Fibroblast of lung (primary cell): ENCODE data around the gene HINT3. TPM values are rescaled to one million over a fixed set of nuclear protein-coding genes. Genes with fewer than 3 reads are reported as not detected.

Source experiments
- DNase-seq, 2 donors: peaks; one replicate each; pipeline versions ENCODE4 v3.0.0 to v3.0.0-alpha.2; 2010; ENCODE audit warnings: low read depth in 2 of 2
- H2AFZ ChIP-seq: 2 replicates; pipeline ENCODE4 v1.5.1; 2012; ENCODE audit warnings: low read length, control low read depth, inconsistent platforms
- H3K27ac ChIP-seq: 2 replicates; pipeline ENCODE4 v1.5.1; 2011; ENCODE audit warnings: low read length, control low read depth; ENCODE audit not compliant: insufficient read depth
- H3K27me3 ChIP-seq: 2 replicates; pipeline ENCODE4 v1.5.1; 2011; ENCODE audit warnings: mild to moderate bottlenecking, low read length; ENCODE audit not compliant: control insufficient read depth, insufficient read depth
- H3K36me3 ChIP-seq: 2 replicates; pipeline ENCODE4 v1.5.1; 2011; ENCODE audit warnings: low read length; ENCODE audit not compliant: control insufficient read depth, insufficient read depth
- H3K4me1 ChIP-seq: 2 replicates; pipeline ENCODE4 v1.5.1; 2011; ENCODE audit warnings: low read length; ENCODE audit not compliant: control insufficient read depth, insufficient read depth; ENCODE audit errors: extremely low read depth
- H3K4me2 ChIP-seq: 2 replicates; pipeline ENCODE4 v1.5.1; 2011; ENCODE audit warnings: low read length, control low read depth; ENCODE audit not compliant: insufficient read depth; ENCODE audit errors: extremely low read depth
- H3K4me3 ChIP-seq, 4 experiments: fragments of 200-600 bp in 1 of 4; sonication (generic) in 1 of 4; replicated peaks in 1 of 4; 2 replicates each; pipeline ENCODE4 v1.5.1; 2011 to 2016; ENCODE audit warnings: low read length in 4 of 4, low read depth in 3 of 4, mild to moderate bottlenecking in 3 of 4, control low read depth in 2 of 4, inconsistent platforms in 1 of 4, mixed read lengths in 1 of 4; ENCODE audit not compliant: insufficient read depth in 1 of 4; ENCODE audit errors: control extremely low read depth in 1 of 4
- H3K79me2 ChIP-seq: 2 replicates; pipeline ENCODE4 v1.5.1; 2012; ENCODE audit warnings: mild to moderate bottlenecking, low read length, inconsistent platforms; ENCODE audit not compliant: control insufficient read depth, insufficient read depth
- H3K9ac ChIP-seq: 2 replicates; pipeline ENCODE4 v1.5.1; 2011; ENCODE audit warnings: mild to moderate bottlenecking, low read length, control low read depth; ENCODE audit not compliant: insufficient read depth
- H3K9me3 ChIP-seq: 2 replicates; pipeline ENCODE4 v1.5.1; 2012; ENCODE audit warnings: low read depth, low read length; ENCODE audit not compliant: control insufficient read depth, insufficient read depth
- H4K20me1 ChIP-seq: 2 replicates; pipeline ENCODE4 v1.5.1; 2011; ENCODE audit warnings: low read length; ENCODE audit not compliant: control insufficient read depth, insufficient read depth; ENCODE audit errors: extremely low read depth
- EZH2 ChIP-seq: IDR thresholded peaks from 2 replicates; pipeline ENCODE4 v1.5.1; 2012; ENCODE audit warnings: low read length, control low read depth, mild to moderate bottlenecking; ENCODE audit errors: missing control alignments
- polyA plus RNA-seq, 2 donors: library from polyadenylated mRNA; depleted of rRNA in 1 of 2; stranded (reverse) in 1 of 2; unstranded in 1 of 2; fragments of >200 nt; gene quantifications; 2 replicates each; pipeline ENCODE4 v1.2.1, GENCODE V29; 2011 to 2012; ENCODE audit warnings: missing spikeins in 1 of 2
- total RNA-seq: library from RNA; depleted of rRNA; stranded (reverse); fragments of >200 nt; gene quantifications from 2 replicates; pipeline ENCODE4 v1.2.1, GENCODE V29; 2014
- TF ChIP-seq, protein P1 (sequence below), 2 donors: IDR thresholded peaks in 1 of 2; conservative IDR thresholded peaks in 1 of 2; 1 replicate in 1 of 2; 2 replicates in 1 of 2; pipeline ENCODE4 v1.5.1; 2011 to 2012; ENCODE audit warnings: low read length in 2 of 2, control low read depth in 1 of 2, inconsistent platforms in 1 of 2, low read depth in 1 of 2, mild to moderate bottlenecking in 1 of 2

The HINT3 gene
- total and polyA plus RNA-seq, 2 donors (not counting 1 experiment from before 2014, with no cell fraction given): 2.1 to 36.8 TPM

DNA sequence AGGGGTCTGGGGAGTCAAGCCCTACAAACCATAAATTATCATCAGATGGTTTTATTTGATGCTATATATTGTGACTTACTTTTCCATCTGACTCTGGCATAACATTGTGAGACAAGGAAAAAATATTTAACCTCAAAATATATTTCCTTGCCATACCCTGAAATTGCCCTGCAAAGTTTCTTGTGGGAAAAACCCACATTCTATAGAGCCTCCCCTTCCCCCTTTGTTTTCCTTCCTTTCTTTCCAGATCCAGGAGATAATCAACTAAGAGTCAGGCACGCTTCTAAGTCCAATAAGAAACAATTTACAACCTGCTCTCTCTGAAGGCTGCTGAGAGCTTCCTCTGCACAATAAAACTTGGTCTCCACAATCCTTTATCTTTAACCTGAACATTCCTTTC is 17.5 kb upstream of the HINT3 start:
- H3K4me3 ChIP-seq: no peak overlapping the region
- H3K27ac ChIP-seq: no peak overlapping the region
- H3K4me2 ChIP-seq: no peak overlapping the region
- no peaks in the 10 kb centered on the region for H3K36me3 ChIP-seq
- H2AFZ ChIP-seq: no peak overlapping the region
- no peaks in the 10 kb centered on the region for H4K20me1 ChIP-seq
- peaks cover under 1% of the 10 kb centered on the region for H3K4me1 ChIP-seq
- no peak overlapping the region for H3K9ac ChIP-seq
- no peak for DNase-seq
- no peak for TF ChIP-seq EZH2
- TF ChIP-seq, protein P1, sequence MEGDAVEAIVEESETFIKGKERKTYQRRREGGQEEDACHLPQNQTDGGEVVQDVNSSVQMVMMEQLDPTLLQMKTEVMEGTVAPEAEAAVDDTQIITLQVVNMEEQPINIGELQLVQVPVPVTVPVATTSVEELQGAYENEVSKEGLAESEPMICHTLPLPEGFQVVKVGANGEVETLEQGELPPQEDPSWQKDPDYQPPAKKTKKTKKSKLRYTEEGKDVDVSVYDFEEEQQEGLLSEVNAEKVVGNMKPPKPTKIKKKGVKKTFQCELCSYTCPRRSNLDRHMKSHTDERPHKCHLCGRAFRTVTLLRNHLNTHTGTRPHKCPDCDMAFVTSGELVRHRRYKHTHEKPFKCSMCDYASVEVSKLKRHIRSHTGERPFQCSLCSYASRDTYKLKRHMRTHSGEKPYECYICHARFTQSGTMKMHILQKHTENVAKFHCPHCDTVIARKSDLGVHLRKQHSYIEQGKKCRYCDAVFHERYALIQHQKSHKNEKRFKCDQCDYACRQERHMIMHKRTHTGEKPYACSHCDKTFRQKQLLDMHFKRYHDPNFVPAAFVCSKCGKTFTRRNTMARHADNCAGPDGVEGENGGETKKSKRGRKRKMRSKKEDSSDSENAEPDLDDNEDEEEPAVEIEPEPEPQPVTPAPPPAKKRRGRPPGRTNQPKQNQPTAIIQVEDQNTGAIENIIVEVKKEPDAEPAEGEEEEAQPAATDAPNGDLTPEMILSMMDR (conservative IDR thresholded peaks at IDR 0.05 in 1 of 2, IDR thresholded peaks at IDR 0.05 in 1 of 2; ENCODE audit: low read depth in 1 of 2, low read length in 2 of 2): no peak
- no peaks in the 10 kb centered on the region for H3K27me3 ChIP-seq
- H3K79me2 ChIP-seq: no peaks in the 10 kb centered on the region
- no peaks in the 10 kb centered on the region for H3K9me3 ChIP-seq

DNA sequence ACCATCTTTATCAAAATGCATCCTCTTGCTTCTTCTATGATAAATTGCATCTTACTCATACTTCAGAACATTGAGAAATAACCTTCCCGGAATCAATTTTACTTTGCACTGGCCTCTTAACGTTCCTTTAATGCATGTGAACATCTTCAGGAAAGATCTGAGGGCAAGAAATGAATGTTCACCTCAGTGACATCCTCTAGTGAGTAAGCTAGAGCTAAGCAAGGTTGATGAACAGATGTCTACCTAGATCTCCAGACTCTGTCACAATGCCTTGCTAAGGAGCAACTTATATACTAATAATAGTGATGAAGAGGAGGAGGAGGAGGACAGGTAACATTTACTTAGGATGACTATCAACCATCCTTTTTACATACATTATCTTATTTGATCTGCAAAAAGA is 16.8 kb upstream of the HINT3 start:
- Histone ChIP-seq H3K9ac (no peak overlapping the region), H3K9me3 (no peaks in the 10 kb centered on the region), H3K4me3 (no peak overlapping the region), H3K79me2 (no peaks in the 10 kb centered on the region), H3K4me2 (no peak overlapping the region), H4K20me1 (no peaks in the 10 kb centered on the region), H3K27me3 (no peaks in the 10 kb centered on the region), H3K4me1 (peaks cover 4% of the 10 kb centered on the region), H3K27ac (no peak overlapping the region), H3K36me3 (no peaks in the 10 kb centered on the region), H2AFZ (no peak overlapping the region)
- DNase-seq: no peak
- TF ChIP-seq, protein P1 (conservative IDR thresholded peaks at IDR 0.05 in 1 of 2, IDR thresholded peaks at IDR 0.05 in 1 of 2; ENCODE audit: low read depth in 1 of 2, low read length in 2 of 2): no peak
- no peak for TF ChIP-seq EZH2

DNA sequence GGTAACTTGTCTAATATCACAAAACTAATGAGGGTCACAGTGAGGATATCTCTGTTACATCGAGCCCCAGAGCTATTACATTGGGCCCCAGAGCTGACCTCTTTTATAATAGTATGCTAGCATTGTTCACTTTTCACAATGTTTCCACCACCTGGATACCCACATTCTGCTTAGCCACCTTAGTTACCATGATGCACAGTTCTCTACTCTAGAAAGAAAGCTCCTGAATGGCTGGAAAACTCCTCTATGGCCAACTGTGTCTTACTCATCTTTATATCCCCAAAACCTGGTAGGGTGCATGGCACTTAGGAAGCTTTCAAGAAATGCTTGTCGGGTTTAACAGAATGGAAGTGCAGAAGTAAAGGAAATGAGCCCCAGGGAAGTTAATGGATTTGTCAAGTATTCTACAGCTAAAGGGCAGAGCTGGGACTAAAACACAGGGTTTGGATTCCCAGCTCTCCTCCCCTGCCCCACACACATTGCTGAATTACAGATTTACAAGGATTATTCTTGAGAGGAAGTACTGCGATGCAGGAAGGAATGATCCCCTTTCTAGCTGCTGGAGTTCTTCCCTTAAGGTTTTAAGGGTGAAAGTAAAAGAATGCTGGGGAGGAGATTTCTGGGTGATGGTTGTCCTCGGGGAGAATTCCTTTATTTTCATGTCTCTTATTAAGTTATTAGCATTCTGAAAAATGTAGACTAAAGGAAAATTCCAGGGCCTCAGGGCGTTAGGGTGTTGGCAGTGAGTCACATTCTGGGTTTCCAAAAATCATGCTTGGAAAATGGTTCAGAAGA is 16.1 kb upstream of the HINT3 start:
- H3K4me3 ChIP-seq: no peak overlapping the region
- no peak overlapping the region for H3K4me2 ChIP-seq
- no peaks in the 10 kb centered on the region for H3K36me3 ChIP-seq
- H3K4me1 ChIP-seq: peaks cover 5% of the 10 kb centered on the region
- no peak for TF ChIP-seq EZH2
- TF ChIP-seq, protein P1 (conservative IDR thresholded peaks at IDR 0.05 in 1 of 2, IDR thresholded peaks at IDR 0.05 in 1 of 2; ENCODE audit: low read depth in 1 of 2, low read length in 2 of 2): no peak
- H3K79me2 ChIP-seq: no peaks in the 10 kb centered on the region
- no peaks in the 10 kb centered on the region for H4K20me1 ChIP-seq
- no peak overlapping the region for H3K27ac ChIP-seq
- peak overlapping the region; percentile 30 for H2AFZ ChIP-seq
- H3K9ac ChIP-seq: no peak overlapping the region
- no peaks in the 10 kb centered on the region for H3K27me3 ChIP-seq
- no peaks in the 10 kb centered on the region for H3K9me3 ChIP-seq
- peak in 1 of 2 donors; percentile 50 for DNase-seq
